ENCODE results near the gene SECTM1.

Gene SECTM1

GRCh38 chr17:82327289-82327688 lies 6.3 kb downstream of the SECTM1 start:
- DNase-seq: no peak

GRCh38 chr17:82325286-82326180 lies 8.0 kb downstream of the SECTM1 start:
- DNase-seq: no peak

- DNase-seq: no peak
Observed at GRCh38 chr17:82324566-82325285, 8.8 kb downstream of the SECTM1 start.

- no peak for DNase-seq
Observed at GRCh38 chr17:82323514-82324234, 9.9 kb downstream of the SECTM1 start.

GRCh38 chr17:82322526-82323453 lies 10.8 kb downstream of the SECTM1 start:
- DNase-seq: no peak

GRCh38 chr17:82321947-82322466 lies 11.6 kb downstream of the SECTM1 start:
- DNase-seq: no peak

- no peak for DNase-seq
Observed at GRCh38 chr17:82320956-82321927, 12.3 kb downstream of the SECTM1 start.

- DNase-seq: no peak
Observed at GRCh38 chr17:82320140-82320840, 13.3 kb downstream of the SECTM1 start.

- DNase-seq: no peak
Observed at GRCh38 chr17:82319619-82320062, 13.9 kb downstream of the SECTM1 start.

GRCh38 chr17:82318772-82319606 lies 14.6 kb downstream of the SECTM1 start:
- no peak for DNase-seq

- DNase-seq: no peak
Observed at GRCh38 chr17:82318169-82318498, 15.4 kb downstream of the SECTM1 start.

- DNase-seq: no peak
Observed at GRCh38 chr17:82317394-82318168, 16.0 kb downstream of the SECTM1 start, which contains the start of gene CD7. Gene CD7 (minus strand): TSS chr17:82317608. CDS start chr17:82317495, 113 bp downstream.

- DNase-seq: no peak
Observed at GRCh38 chr17:82316651-82317393, 16.7 kb downstream of the SECTM1 start.

- no peak for DNase-seq
Observed at GRCh38 chr17:82315703-82316358, 17.7 kb downstream of the SECTM1 start.

GRCh38 chr17:82314727-82315605 lies 18.6 kb downstream of the SECTM1 start:
- DNase-seq: no peak
